Mononuclear cell (primary cell): ENCODE data around the gene GREB1L. TPM values are rescaled to one million over a fixed set of nuclear protein-coding genes. Genes with fewer than 3 reads are reported as not detected.
"Not testable (repeated sequence)": the region's sequence is repeated elsewhere in the genome, so short reads cannot be mapped to it uniquely, and the experiment has no call there.

Source experiments
- H3K27me3 ChIP-seq: 2 replicates; pipeline ENCODE4 v1.6.0; 2011; ENCODE audit warnings: low read length, control low read depth; ENCODE audit not compliant: insufficient read depth
- H3K4me1 ChIP-seq: 2 replicates; pipeline ENCODE4 v1.5.1; 2011; ENCODE audit warnings: mild to moderate bottlenecking, low read length, control low read depth; ENCODE audit not compliant: insufficient read depth
- H3K4me3 ChIP-seq: 2 replicates; pipeline ENCODE4 v1.5.1; 2011; ENCODE audit warnings: mild to moderate bottlenecking, low read length, moderate library complexity
- H3K9me3 ChIP-seq: 2 replicates; pipeline ENCODE4 v1.5.1; 2011; ENCODE audit warnings: low read depth, mild to moderate bottlenecking, control low read depth, low read length
- total RNA-seq: library from RNA; depleted of rRNA; stranded (reverse); fragments of >200 nt; gene quantifications from one replicate; pipeline ENCODE4 v1.2.3, GENCODE V29; 2012

Gene GREB1L
- total RNA-seq, 1 donor = under 0.01 TPM

- Histone ChIP-seq H3K9me3 (no peaks in the 10 kb centered on the region), H3K27me3 (no peaks in the 10 kb centered on the region), H3K4me3 (no peak overlapping the region), H3K4me1 (no peaks in the 10 kb centered on the region)
Observed at GRCh38 chr18:21344860-21345259, 102.8 kb downstream of the GREB1L start.

- no peak overlapping the region for H3K4me3 ChIP-seq
- no peaks in the 10 kb centered on the region for H3K9me3 ChIP-seq
Observed at GRCh38 chr18:21345840-21346239, 103.8 kb downstream of the GREB1L start.

DNA sequence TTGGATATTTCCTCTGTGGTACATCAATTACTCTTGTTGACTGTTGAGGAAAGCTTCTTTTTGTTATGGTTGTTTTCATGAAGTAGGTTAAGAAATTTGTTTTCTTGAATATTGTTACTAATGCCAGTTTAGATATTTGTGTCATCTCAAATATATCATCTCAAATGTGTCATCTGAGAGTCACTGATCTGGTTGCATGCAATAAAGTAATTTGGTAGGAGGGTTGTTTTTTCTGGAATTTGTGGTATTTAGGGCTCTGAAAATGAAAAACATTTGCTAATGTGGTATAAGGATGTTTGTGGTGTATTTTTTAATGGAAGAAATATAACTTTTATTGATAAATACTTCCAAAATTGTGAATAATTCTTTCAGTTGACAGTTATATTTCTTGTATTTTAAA is 117.7 kb downstream of the GREB1L start:
- H3K4me3 ChIP-seq = no peak overlapping the region
- H3K4me1 ChIP-seq = no peaks in the 10 kb centered on the region

More at GRCh38 chr18:21345840-21346239, 103.8 kb downstream of the GREB1L start:
- no peaks in the 10 kb centered on the region for H3K27me3 ChIP-seq
- no peaks in the 10 kb centered on the region for H3K4me1 ChIP-seq

GRCh38 chr18:21361307-21361880 is 119.4 kb downstream of the GREB1L start:
- Histone ChIP-seq H3K4me3 (no peak overlapping the region), H3K9me3 (no peaks in the 10 kb centered on the region), H3K4me1 (no peaks in the 10 kb centered on the region), H3K27me3 (peaks cover 10% of the 10 kb centered on the region)

More for the DNA sequence above, 117.7 kb downstream of the GREB1L start:
- Histone ChIP-seq H3K9me3 (no peaks in the 10 kb centered on the region), H3K27me3 (peaks cover 9% of the 10 kb centered on the region)

- Histone ChIP-seq H3K4me3 (no peak overlapping the region), H3K9me3 (no peaks in the 10 kb centered on the region), H3K4me1 (no peaks in the 10 kb centered on the region), H3K27me3 (peaks cover 13% of the 10 kb centered on the region)
Observed at GRCh38 chr18:21362831-21363230, 120.8 kb downstream of the GREB1L start.

DNA sequence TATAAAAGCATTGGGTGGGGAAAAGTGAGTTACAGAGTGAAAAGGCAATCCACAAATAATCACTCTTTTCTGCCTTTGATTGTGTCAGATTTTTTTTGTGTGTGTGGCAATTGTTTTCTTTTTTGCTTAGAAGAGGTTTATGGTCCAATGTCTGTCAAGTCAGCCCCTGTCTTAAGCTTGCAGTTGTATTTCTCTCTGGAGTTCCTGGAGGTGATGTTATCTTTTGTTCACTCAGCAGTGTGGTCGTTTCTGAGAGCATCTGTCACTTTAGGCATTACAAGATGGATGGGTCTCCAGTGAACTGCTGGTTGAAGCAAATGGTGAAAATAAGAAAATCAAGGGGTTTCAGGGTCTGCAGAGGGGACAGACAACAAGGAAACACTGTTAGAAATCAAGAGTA is 121.3 kb downstream of the GREB1L start:
- H3K9me3 ChIP-seq = no peaks in the 10 kb centered on the region
- H3K4me1 ChIP-seq = no peaks in the 10 kb centered on the region
- peaks cover 13% of the 10 kb centered on the region for H3K27me3 ChIP-seq
- no peak overlapping the region for H3K4me3 ChIP-seq

- peaks cover 13% of the 10 kb centered on the region for H3K27me3 ChIP-seq
- H3K4me3 ChIP-seq = no peak overlapping the region
- H3K4me1 ChIP-seq = no peaks in the 10 kb centered on the region
- no peaks in the 10 kb centered on the region for H3K9me3 ChIP-seq
Observed at GRCh38 chr18:21364471-21364870, 122.4 kb downstream of the GREB1L start.

- H3K4me3 ChIP-seq = no peak overlapping the region
- no peaks in the 10 kb centered on the region for H3K9me3 ChIP-seq
- no peaks in the 10 kb centered on the region for H3K4me1 ChIP-seq
- H3K27me3 ChIP-seq = peaks cover 13% of the 10 kb centered on the region
Observed at GRCh38 chr18:21366896-21367295, 124.9 kb downstream of the GREB1L start.

- no peak overlapping the region for H3K4me3 ChIP-seq
- peaks cover 9% of the 10 kb centered on the region for H3K27me3 ChIP-seq
- H3K9me3 ChIP-seq = no peaks in the 10 kb centered on the region
- no peaks in the 10 kb centered on the region for H3K4me1 ChIP-seq
Observed at GRCh38 chr18:21369146-21369545, 127.1 kb downstream of the GREB1L start.

DNA sequence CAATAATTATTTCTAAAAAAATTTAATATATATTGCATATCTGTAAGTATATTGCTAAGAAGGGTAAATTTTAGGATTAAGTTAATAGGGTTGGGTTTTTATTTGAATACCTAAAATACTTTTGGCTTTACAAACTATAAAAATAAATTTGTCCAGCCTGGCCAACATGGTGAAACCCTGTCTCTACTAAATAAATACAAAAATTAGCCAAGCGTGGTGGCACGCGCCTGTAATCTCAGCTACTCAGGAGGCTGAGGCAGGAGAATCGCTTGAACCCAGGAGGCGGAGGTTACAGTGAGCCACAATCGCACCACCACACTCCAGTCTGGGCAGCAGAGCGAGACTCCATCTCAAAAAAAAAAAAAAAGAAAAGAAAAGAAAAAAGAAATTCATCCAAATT is 127.6 kb downstream of the GREB1L start:
- H3K4me3 ChIP-seq, H3K4me1 ChIP-seq, H3K27me3 ChIP-seq, H3K9me3 ChIP-seq: not testable (repeated sequence)

- Histone ChIP-seq H3K4me1 (no peaks in the 10 kb centered on the region), H3K9me3 (no peaks in the 10 kb centered on the region), H3K4me3 (no peak overlapping the region), H3K27me3 (no peaks in the 10 kb centered on the region)
Observed at GRCh38 chr18:21383031-21383430, 141.0 kb downstream of the GREB1L start.

DNA sequence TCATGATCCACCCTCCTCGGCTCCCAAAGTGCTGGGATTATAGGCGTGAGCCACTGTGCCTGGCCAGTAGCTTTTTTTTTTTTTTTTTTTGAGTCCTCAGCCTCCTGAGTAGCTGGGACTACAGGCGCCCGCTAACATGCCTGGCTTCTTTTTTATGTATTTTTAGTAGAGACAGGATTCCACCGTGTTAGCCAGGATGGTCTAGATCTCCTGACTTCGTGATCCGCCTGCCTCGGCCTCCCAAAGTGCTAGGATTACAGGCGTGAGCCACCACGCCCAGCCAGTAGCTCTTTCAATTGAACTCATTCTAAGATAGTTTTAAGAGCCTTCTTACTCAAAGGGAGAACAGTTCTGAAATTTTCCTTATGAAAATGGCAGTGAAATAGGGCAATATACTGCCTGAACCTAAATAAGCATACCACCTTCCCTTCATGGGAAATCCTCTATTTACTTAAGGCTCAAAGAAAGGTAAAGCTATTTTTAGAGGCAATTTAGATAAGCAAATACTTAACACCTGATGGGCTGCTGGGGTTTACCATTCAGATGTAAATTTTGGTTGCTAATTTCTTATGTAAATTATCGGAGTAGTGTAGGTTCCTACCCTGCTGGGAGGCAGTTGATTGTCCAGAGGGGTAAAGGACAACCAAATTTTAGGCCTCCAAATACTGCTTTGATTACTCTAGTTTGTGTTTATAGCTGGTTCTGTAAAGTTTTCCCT is 144.7 kb downstream of the GREB1L start:
- Histone ChIP-seq H3K9me3 (no peaks in the 10 kb centered on the region), H3K27me3 (no peaks in the 10 kb centered on the region), H3K4me1 (no peaks in the 10 kb centered on the region), H3K4me3 (no peak overlapping the region)

DNA sequence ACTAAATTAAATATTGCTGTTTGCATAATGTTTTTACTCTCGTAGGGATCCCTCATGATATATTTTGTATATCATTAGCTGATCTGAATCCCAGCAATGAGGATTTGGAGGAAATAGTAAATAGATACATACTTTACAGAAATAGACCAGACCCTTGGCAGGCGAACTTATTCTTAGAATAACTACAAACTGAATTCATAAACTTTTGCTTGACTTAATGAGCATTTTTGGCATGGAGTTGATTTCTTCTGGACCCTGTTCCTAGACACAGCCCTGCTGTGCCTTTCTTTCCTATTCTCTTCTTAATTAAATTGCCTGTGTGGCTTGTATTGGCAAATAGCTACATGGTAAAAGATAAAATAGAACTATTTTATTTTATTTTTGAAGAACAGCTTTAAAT is 145.9 kb downstream of the GREB1L start:
- H3K4me1 ChIP-seq = no peaks in the 10 kb centered on the region
- H3K4me3 ChIP-seq = no peak overlapping the region
- no peaks in the 10 kb centered on the region for H3K27me3 ChIP-seq
- no peaks in the 10 kb centered on the region for H3K9me3 ChIP-seq

DNA sequence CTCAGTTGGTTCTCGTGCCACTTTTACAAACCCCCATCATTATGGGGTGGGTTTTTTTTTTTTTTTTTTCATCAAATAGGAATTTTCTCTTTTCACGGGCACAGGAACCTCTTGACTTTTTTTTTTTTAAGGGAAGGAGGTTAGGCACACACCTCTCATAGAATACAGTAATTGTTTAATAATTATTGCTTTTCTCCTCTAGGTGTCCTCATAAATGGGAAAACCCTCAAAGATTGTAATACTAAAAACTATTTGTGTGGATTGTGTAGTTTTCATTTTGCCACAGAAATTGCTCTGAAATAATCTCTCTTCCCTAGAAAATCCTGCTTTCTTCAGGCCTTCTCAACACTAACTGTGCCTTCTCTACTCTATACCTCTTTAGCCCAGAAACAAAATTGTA is 147.3 kb downstream of the GREB1L start:
- H3K4me3 ChIP-seq = no peak overlapping the region
- H3K4me1 ChIP-seq = no peaks in the 10 kb centered on the region
- H3K9me3 ChIP-seq = no peaks in the 10 kb centered on the region
- no peaks in the 10 kb centered on the region for H3K27me3 ChIP-seq

- no peak overlapping the region for H3K4me3 ChIP-seq
- no peaks in the 10 kb centered on the region for H3K4me1 ChIP-seq
- no peaks in the 10 kb centered on the region for H3K9me3 ChIP-seq
Observed at GRCh38 chr18:21389903-21390302, 147.9 kb downstream of the GREB1L start.

DNA sequence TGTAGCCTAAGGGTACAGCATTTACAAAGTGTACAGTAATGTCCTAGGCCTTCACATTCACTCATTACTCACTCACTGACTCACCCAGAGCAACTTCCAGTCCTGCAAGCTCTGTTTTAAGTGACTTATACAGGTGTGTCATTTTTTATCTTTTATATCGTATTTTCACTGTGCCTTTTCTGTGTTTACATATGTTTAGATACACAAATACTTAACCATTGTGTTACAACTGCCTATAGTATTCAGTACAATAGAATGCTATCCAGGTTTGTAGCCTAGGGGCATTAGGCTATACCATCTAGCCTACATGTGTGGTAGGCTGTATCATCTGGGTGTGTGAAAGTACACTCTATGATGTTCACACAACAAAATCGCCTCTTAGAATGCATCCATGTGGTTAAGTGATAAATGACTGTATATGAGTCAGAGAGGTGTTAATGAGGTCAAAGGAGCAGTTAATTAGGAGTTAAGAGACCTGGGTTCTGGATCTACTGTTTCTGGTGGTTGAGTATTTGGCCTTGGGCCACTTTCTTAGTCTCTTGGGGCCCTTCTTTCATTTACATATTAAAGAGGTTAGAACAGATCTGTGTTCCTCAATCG is 149.1 kb downstream of the GREB1L start:
- H3K27me3 ChIP-seq = no peaks in the 10 kb centered on the region

More at GRCh38 chr18:21389903-21390302, 147.9 kb downstream of the GREB1L start:
- no peaks in the 10 kb centered on the region for H3K27me3 ChIP-seq

More for the DNA sequence above, 149.1 kb downstream of the GREB1L start:
- Histone ChIP-seq H3K9me3 (no peaks in the 10 kb centered on the region), H3K4me1 (no peaks in the 10 kb centered on the region), H3K4me3 (no peak overlapping the region)
